Tibial nerve (tissue), 4 donors: ENCODE measurements around the gene RGL3. TPM values are rescaled to one million over a fixed set of nuclear protein-coding genes. Genes with fewer than 3 reads are reported as not detected.
"Not testable (repeated sequence)": the region's sequence is repeated elsewhere in the genome, so short reads cannot be mapped to it uniquely, and the experiment has no call there.

ENCODE experiments used
- DNase-seq, 2 donors: peaks; one replicate each; pipeline ENCODE4 v3.0.0-alpha.2; 2019; ENCODE audit warnings: low spot score in 2 of 2
- H3K27ac ChIP-seq, 4 donors: fragments of 200-600 bp; sonication (generic) in 3 of 4; one replicate each; pipeline ENCODE4 v1.5.1; 2017 to 2019; ENCODE audit warnings: mild to moderate bottlenecking in 1 of 4
- H3K27me3 ChIP-seq, 2 donors: fragments of 200-600 bp; sonication (generic) in 1 of 2; one replicate each; pipeline versions ENCODE4 v1.5.1 to v1.6.0; 2017 to 2019
- H3K36me3 ChIP-seq, 3 donors: fragments of 200-600 bp; sonication (generic); one replicate each; pipeline ENCODE4 v1.5.1; 2018 to 2019
- H3K4me1 ChIP-seq, 4 donors: fragments of 200-600 bp; sonication (generic) in 3 of 4; one replicate each; pipeline ENCODE4 v1.5.1; 2017 to 2019
- H3K4me3 ChIP-seq, 4 donors: fragments of 200-600 bp; sonication (generic) in 3 of 4; one replicate each; pipeline ENCODE4 v1.5.1; 2017 to 2019; ENCODE audit warnings: mild to moderate bottlenecking in 1 of 4, moderate library complexity in 1 of 4
- H3K9me3 ChIP-seq, 4 donors: fragments of 200-600 bp; sonication (generic) in 3 of 4; one replicate each; pipeline ENCODE4 v1.5.1; 2017 to 2019
- CTCF ChIP-seq, 5 experiments: fragments of 200-600 bp in 3 of 5; fragments of 450-650 bp in 2 of 5; sonication (generic) in 3 of 5; IDR thresholded peaks; one replicate each; pipeline ENCODE4 v1.5.1; 2016 to 2019; ENCODE audit warnings: antibody characterized with exemption in 5 of 5, mild to moderate bottlenecking in 3 of 5, moderate library complexity in 2 of 5
- EP300 ChIP-seq, 2 donors: sonication (generic); formaldehyde crosslinking; IDR thresholded peaks; one replicate each; pipeline ENCODE4 v1.6.1; 2017; ENCODE audit warnings: antibody characterized with exemption in 2 of 2, mild to moderate bottlenecking in 1 of 2
- POLR2A ChIP-seq, 2 donors: fragments of 450-650 bp; IDR thresholded peaks; one replicate each; pipeline ENCODE4 v1.6.1; 2017; ENCODE audit warnings: antibody characterized with exemption in 2 of 2, mild to moderate bottlenecking in 2 of 2, moderate library complexity in 2 of 2
- WGBS, 2 donors: methylation state at CpG; one replicate each; pipeline ENCODE4 v1.1.5; 2018; 5-methylcytosine and 5-hydroxymethylcytosine counted together
- total RNA-seq, 4 donors: library from RNA; depleted of rRNA; stranded (reverse); fragments of >200 nt; gene quantifications; one replicate each; pipeline ENCODE4 v1.1.0, GENCODE V29; 2016

Gene RGL3
- total RNA-seq, 4 donors from 2014 or later = 5.7 to 17.9 (median 11.0) TPM

DNA sequence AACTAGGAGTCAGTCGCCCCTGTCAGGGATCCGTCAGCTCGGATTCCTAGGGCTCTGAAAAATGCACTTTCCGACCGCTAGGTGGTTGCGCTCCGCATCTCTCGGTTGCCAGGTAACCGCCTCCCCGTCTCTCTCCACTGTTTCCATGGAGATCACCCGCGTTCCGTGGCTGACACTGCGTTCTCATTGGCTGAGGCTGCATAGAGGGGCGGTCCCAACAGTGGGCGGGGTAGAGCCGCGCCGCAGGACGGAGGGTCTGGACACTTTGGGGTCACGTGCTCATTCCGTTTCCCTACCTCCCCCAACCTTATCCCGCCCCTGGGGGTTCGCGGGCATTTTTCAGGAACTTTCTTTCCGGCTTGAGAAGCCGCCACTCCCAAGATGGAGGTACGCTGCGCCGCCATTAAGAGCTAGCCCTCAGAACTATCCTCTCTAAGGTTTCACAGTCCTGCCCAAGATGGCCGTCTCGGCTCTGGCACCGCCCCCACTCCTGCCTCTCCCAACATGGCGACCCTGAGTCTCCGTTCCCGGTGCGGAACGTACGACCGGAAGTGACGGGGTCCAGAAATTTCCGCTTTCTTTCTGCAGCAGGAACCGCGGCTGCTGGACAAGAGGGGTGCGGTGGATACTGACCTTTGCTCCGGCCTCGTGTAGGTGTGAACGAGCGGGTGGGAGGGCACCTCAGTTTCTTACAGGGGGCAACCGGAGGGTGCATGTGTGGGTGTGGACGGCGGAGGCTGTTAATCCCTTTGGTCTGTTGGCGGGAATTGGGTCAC, 16.1 kb upstream of the RGL3 start, which contains the start of the genes ODAD3 and PRKCSH:
Gene ODAD3 (minus strand): TSS at position 65 of the 776 bp plus-strand sequence. CDS start 105 bp downstream, outside the sequence.
Gene PRKCSH (plus strand): TSS at position 579 of the 776 bp plus-strand sequence. CDS start 483 bp downstream, outside the sequence.
- peaks cover 0 to 23% (median 10%) of the 10 kb centered on the region in 4 donors for H3K4me1 ChIP-seq
- peak within 1 kb of the TSS; percentile 65 to 85 (median 77) for H3K27ac ChIP-seq
- no peaks in the 10 kb centered on the region for H3K27me3 ChIP-seq
- peak within 1 kb of the TSS; percentile 60 to 84 (median 74) for H3K4me3 ChIP-seq
- peak; percentile 97 to 99 for DNase-seq
- no peaks in the 10 kb centered on the region for H3K9me3 ChIP-seq
- TF ChIP-seq EP300 (IDR thresholded peaks at IDR 0.05) = peak; percentile 96 to 100
- peak; percentile 88 to 99 (median 95) for TF ChIP-seq CTCF (IDR thresholded peaks at IDR 0.05)
- no peak for TF ChIP-seq POLR2A (IDR thresholded peaks at IDR 0.05)
- WGBS, 2 donors = 0% methylated on average over 47 to 49 of the region's 53 CpGs
- H3K36me3 ChIP-seq = peaks cover 0 to 40% (median 2%) of the 10 kb centered on the region in 3 donors

DNA sequence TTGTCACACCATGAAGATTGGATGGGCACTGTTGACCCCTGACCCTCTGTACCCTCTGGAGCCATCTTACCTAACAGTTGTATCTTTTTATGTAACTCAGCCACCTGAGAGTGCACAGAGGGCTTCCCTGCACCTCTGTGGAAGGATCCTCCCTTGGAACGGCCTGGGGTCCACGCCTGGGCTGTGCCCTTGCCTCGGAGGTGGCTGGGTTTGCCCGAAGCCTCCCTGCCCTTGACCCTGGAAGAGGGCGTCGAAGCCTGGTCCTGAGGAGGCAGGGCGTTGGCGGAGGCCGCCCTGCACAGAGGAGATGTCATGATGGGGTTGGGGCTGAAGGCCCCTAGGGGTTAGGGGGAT, 15.6 kb upstream of the RGL3 start:
- no peak for DNase-seq
- Histone ChIP-seq H3K4me1 (peaks cover 0 to 23% (median 10%) of the 10 kb centered on the region in 4 donors), H3K36me3 (peaks cover 0 to 34% (median 2%) of the 10 kb centered on the region in 3 donors), H3K27ac (peak overlapping the region; percentile 65 to 85 (median 77)), H3K9me3 (no peaks in the 10 kb centered on the region), H3K4me3 (peak overlapping the region; percentile 15 to 84 (median 67)), H3K27me3 (no peaks in the 10 kb centered on the region)
- no peak for TF ChIP-seq EP300 (IDR thresholded peaks at IDR 0.05)
- TF ChIP-seq CTCF (IDR thresholded peaks at IDR 0.05) = no peak
- no peak for TF ChIP-seq POLR2A (IDR thresholded peaks at IDR 0.05)
- 6 to 15% methylated on average over 4 to 9 of the region's 9 CpGs for WGBS, 2 donors

- peaks cover 0 to 23% (median 10%) of the 10 kb centered on the region in 4 donors for H3K4me1 ChIP-seq
- H3K9me3 ChIP-seq, H3K27ac ChIP-seq, DNase-seq, H3K4me3 ChIP-seq, H3K27me3 ChIP-seq: not testable (repeated sequence)
- WGBS, 2 donors = 93 to 96% methylated on average over 3 of the region's 3 CpGs
- H3K36me3 ChIP-seq = peaks cover 0 to 23% (median 2%) of the 10 kb centered on the region in 3 donors
Observed at GRCh38 chr19:11433526-11433925, 14.4 kb upstream of the RGL3 start.

DNA sequence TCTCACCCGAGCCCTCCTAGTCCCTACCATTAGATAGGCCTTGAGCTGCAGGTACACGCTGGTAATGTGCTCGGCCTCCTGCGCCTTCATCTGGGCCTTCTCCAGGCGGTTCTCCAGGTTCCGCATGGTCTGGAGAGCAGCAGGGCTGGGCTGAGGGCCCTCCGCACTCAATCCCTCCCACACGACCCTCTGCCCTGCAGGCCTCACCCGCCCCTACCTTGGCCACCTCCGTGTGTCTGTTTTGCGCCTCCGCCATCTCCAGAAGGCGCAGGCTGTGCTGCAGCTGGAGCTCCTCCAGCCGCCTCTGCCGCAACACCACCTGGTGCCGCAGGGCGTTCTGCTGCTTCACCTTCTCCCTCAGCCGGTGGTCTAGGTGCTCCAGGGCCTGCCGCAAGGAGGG, 7.5 kb upstream of the RGL3 start:
- TF ChIP-seq CTCF (IDR thresholded peaks at IDR 0.05) (no peak), POLR2A (IDR thresholded peaks at IDR 0.05) (no peak), EP300 (IDR thresholded peaks at IDR 0.05) (no peak)
- WGBS, 2 donors = 93% methylated on average over 19 of the region's 19 CpGs
- no peak for DNase-seq
- peaks cover 0 to 27% of the 10 kb centered on the region in 2 donors for H3K27me3 ChIP-seq
- H3K4me1 ChIP-seq = peaks cover 0 to 16% (median 10%) of the 10 kb centered on the region in 4 donors
- no peak overlapping the region for H3K4me3 ChIP-seq
- H3K9me3 ChIP-seq = no peaks in the 10 kb centered on the region
- H3K36me3 ChIP-seq = no peaks in the 10 kb centered on the region
- no peak overlapping the region for H3K27ac ChIP-seq

- H3K4me1 ChIP-seq = peaks cover 0 to 24% (median 17%) of the 10 kb centered on the region in 4 donors
- H3K27me3 ChIP-seq = peaks cover 0 to 35% of the 10 kb centered on the region in 2 donors
- no peak overlapping the region for H3K27ac ChIP-seq
- H3K9me3 ChIP-seq = no peaks in the 10 kb centered on the region
- no peak for DNase-seq
- no peaks in the 10 kb centered on the region for H3K36me3 ChIP-seq
- no peak overlapping the region for H3K4me3 ChIP-seq
- no peak for TF ChIP-seq EP300 (IDR thresholded peaks at IDR 0.05)
- no peak for TF ChIP-seq POLR2A (IDR thresholded peaks at IDR 0.05)
- no peak for TF ChIP-seq CTCF (IDR thresholded peaks at IDR 0.05)
- 88% methylated on average over 28 of the region's 28 CpGs for WGBS, 2 donors
Observed at GRCh38 chr19:11425719-11426457, 6.8 kb upstream of the RGL3 start.
